Adrenal gland (tissue), 12 donors: ENCODE data around the gene SAMHD1. TPM values are rescaled to one million over a fixed set of nuclear protein-coding genes. Genes with fewer than 3 reads are reported as not detected.

Source experiments
- DNase-seq, 7 donors: peaks; one replicate each; pipeline ENCODE4 v3.0.0-alpha.2; 2019 to 2020
- H3K27ac ChIP-seq, 5 donors: fragments of 200-600 bp; sonication (generic) in 4 of 5; 1 replicate in 3 of 5; 2 replicates in 2 of 5; pipeline versions ENCODE4 v1.5.1 to v1.8.0; 2016 to 2020; ENCODE audit warnings: mild to moderate bottlenecking in 1 of 5
- H3K27me3 ChIP-seq: fragments of 200-600 bp; 2 replicates; pipeline ENCODE4 v1.8.0; 2021
- H3K36me3 ChIP-seq, 2 donors: fragments of 200-600 bp; replicated peaks in 1 of 2; 1 replicate in 1 of 2; 2 replicates in 1 of 2; pipeline versions ENCODE4 v1.5.1 to v1.8.0; 2018 to 2022
- H3K4me1 ChIP-seq, 2 donors: fragments of 200-600 bp; replicated peaks in 1 of 2; 1 replicate in 1 of 2; 2 replicates in 1 of 2; pipeline versions ENCODE4 v1.5.1 to v1.8.0; 2018 to 2021
- H3K4me3 ChIP-seq, 4 donors: fragments of 200-600 bp; sonication (generic) in 3 of 4; one replicate each; pipeline ENCODE4 v1.5.1; 2016 to 2018
- H3K9me3 ChIP-seq, 3 donors: fragments of 200-600 bp; sonication (generic) in 1 of 3; replicated peaks in 1 of 3; 1 replicate in 2 of 3; 2 replicates in 1 of 3; pipeline versions ENCODE4 v1.5.1 to v1.8.0; 2016 to 2021
- POLR2A ChIP-seq, 2 donors: fragments of 450-650 bp; IDR thresholded peaks; one replicate each; pipeline ENCODE4 v1.6.1; 2017; ENCODE audit warnings: antibody characterized with exemption in 2 of 2, mild to moderate bottlenecking in 2 of 2, moderate library complexity in 1 of 2
- WGBS, 4 donors: extraction: QIAGEN DNeasy Blood & Tissue Kit in 2 of 4; methylation state at CpG; one replicate each; pipeline versions ENCODE4 v1.1.5 to v1.1.7; 2013 to 2017; 5-methylcytosine and 5-hydroxymethylcytosine counted together
- intact Hi-C, 2 donors: fragments of 100-400 bp; cut with DNase I; formaldehyde crosslinking; loops; one replicate each; pipeline versions ENCODE4 v1.14.1 to v1.15.0; 2022 to 2023
- polyA plus RNA-seq, 3 donors: library from polyadenylated mRNA; stranded (reverse); fragments of 200-250 nt in 2 of 3; fragments of 350-450 nt in 1 of 3; fragmentation: Illumina TruSeq in 1 of 3; extraction: RNeasy Lipid Tissue Mini Kit (QIAGEN cat#74804) in 1 of 3; gene quantifications; one replicate each; pipeline ENCODE4 v1.2.3, GENCODE V29; 2013 to 2014
- total RNA-seq, 9 donors: library from RNA; depleted of rRNA in 4 of 9; stranded (reverse); fragments of >200 nt in 4 of 9; fragments of 120-200 nt in 1 of 9; fragmentation: NEBNext Ultra II Directional in 1 of 9; extraction: Animal tissue kit (Norgen Biotek cat#: 25700) in 1 of 9; gene quantifications; one replicate each; pipeline versions ENCODE4 v1.1.0 to v1.2.4, GENCODE V29; 2013 to 2023
- TF ChIP-seq, protein P1 (sequence below), 6 experiments: fragments of 450-650 bp in 4 of 6; fragments of 200-600 bp in 2 of 6; sonication (generic) in 1 of 6; IDR thresholded peaks; 1 replicate in 5 of 6; 2 replicates in 1 of 6; pipeline versions ENCODE4 v1.5.1 to v1.8.0; 2016 to 2021; ENCODE audit warnings: antibody characterized with exemption in 6 of 6, mild to moderate bottlenecking in 2 of 6, moderate library complexity in 1 of 6
- donor health status: healthy with polysubstance abuse.
- donor health status: Bipolar disorder and iron deficiency.
- donor health status: DM: yes; HTN: yes; CAD: no.
- donor health status: DM: no; HTN: no; CAD: no.
- donor health status: DM: no; HTN: no; CAD: no.
- donor health status: DM: yes; HTN: yes; CAD: no.

Gene SAMHD1
- total and polyA plus RNA-seq, 12 donors: 27.1 to 232 (median 92.1) TPM

DNA sequence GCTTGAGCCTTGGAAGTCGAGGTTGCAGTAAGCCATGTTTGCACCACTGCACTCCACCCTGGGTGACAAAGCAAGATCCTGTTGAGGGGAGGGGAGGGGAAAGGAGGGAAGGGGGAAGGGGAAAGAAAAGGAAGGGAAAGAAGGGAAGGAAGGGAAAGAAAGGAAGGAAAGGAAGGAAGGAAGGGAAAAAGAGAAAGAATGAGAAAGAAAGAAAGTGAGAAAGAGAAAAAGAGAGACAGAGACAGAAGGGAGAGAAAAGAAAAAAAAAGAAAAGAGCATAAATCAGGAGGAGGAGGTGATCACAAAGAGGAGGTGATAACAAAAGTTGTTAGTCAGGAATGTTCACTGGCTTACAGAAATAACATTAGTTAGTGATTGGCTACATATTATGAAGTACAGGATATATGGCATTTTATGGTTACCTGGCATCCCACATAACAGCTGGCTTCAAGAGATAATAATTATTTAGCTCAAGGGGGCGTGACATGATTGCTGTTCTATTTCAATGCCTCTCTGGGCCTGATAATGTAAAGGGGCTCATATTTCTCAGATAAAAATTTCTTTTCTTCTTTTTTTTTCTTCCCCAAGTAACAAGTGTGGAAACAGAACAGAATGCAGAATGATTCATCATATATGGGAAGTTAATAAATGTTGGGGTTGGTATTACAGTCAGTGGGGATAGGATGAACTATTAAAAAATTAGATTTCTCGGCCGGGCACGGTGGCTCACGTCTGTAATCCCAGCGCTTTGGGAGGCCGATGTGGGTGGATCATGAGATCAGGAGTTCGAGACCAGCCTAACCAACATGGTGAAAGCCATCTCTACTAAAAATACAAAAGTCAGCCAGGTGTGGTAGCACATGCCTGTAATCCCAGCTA is 27.1 kb downstream of the SAMHD1 start:
- Histone ChIP-seq H3K4me1 (peaks cover 0 to 4% of the 10 kb centered on the region in 2 donors), H3K36me3 (peaks cover 0 to 64% of the 10 kb centered on the region in 2 donors), H3K27ac (no peak overlapping the region), H3K9me3 (no peaks in the 10 kb centered on the region), H3K27me3 (no peaks in the 10 kb centered on the region), H3K4me3 (no peak overlapping the region)
- intact Hi-C loops: no loop called here
- peak in 1 of 7 donors; percentile 46 for DNase-seq
- 87 to 90% (median 88%) methylated on average over 9 of the region's 9 CpGs for WGBS, 4 donors
- no peak for TF ChIP-seq POLR2A (IDR thresholded peaks at IDR 0.05)
- TF ChIP-seq, protein P1, sequence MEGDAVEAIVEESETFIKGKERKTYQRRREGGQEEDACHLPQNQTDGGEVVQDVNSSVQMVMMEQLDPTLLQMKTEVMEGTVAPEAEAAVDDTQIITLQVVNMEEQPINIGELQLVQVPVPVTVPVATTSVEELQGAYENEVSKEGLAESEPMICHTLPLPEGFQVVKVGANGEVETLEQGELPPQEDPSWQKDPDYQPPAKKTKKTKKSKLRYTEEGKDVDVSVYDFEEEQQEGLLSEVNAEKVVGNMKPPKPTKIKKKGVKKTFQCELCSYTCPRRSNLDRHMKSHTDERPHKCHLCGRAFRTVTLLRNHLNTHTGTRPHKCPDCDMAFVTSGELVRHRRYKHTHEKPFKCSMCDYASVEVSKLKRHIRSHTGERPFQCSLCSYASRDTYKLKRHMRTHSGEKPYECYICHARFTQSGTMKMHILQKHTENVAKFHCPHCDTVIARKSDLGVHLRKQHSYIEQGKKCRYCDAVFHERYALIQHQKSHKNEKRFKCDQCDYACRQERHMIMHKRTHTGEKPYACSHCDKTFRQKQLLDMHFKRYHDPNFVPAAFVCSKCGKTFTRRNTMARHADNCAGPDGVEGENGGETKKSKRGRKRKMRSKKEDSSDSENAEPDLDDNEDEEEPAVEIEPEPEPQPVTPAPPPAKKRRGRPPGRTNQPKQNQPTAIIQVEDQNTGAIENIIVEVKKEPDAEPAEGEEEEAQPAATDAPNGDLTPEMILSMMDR (IDR thresholded peaks at IDR 0.05): no peak

- TF ChIP-seq, protein P1 (IDR thresholded peaks at IDR 0.05): no peak
- TF ChIP-seq POLR2A (IDR thresholded peaks at IDR 0.05): no peak
- Histone ChIP-seq H3K27me3 (no peaks in the 10 kb centered on the region), H3K4me3 (no peak overlapping the region), H3K27ac (no peak overlapping the region), H3K4me1 (no peaks in the 10 kb centered on the region), H3K36me3 (peaks cover 0 to 62% of the 10 kb centered on the region in 2 donors), H3K9me3 (no peaks in the 10 kb centered on the region)
- WGBS, 4 donors: 87 to 95% (median 92%) methylated on average over 7 to 8 of the region's 8 CpGs
- intact Hi-C loops: no loop called here
- no peak for DNase-seq
Observed at GRCh38 chr20:36920334-36920730, 31.2 kb downstream of the SAMHD1 start.

- WGBS, 4 donors: 0 to 9% (median 4%) methylated on average over 2 of the region's 2 CpGs
- Histone ChIP-seq H3K4me1 (no peaks in the 10 kb centered on the region), H3K36me3 (peaks cover 0 to 64% of the 10 kb centered on the region in 2 donors), H3K9me3 (no peaks in the 10 kb centered on the region), H3K27ac (no peak overlapping the region), H3K27me3 (no peaks in the 10 kb centered on the region), H3K4me3 (no peak overlapping the region)
- TF ChIP-seq POLR2A (IDR thresholded peaks at IDR 0.05): no peak
- TF ChIP-seq, protein P1 (IDR thresholded peaks at IDR 0.05): peak; percentile 83 to 92 (median 84)
- intact Hi-C loops: no loop called here
- peak in 3 of 7 donors; percentile 28 to 46 (median 39) for DNase-seq
Observed at GRCh38 chr20:36919715-36920333, 31.7 kb downstream of the SAMHD1 start.

DNA sequence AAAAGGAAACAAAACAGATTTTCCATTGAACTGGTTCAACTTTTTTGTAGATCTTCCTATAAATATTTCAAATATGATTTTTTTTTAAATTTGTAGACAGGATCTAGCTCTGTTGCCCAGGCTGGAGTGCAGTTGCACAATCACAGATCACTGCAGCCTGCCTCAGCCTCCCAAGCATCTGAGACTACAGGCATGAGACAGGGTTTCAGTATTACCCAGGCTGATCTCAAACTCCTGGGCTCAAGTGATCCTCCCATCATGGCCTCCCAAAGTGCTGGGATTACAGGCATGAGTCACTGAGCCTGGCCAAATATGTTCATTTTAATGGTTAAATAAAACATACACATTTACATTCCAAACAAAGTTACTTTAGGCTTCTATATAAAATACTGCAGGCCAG is 33.6 kb downstream of the SAMHD1 start:
- Histone ChIP-seq H3K4me3 (no peak overlapping the region), H3K27ac (no peak overlapping the region), H3K9me3 (no peaks in the 10 kb centered on the region), H3K27me3 (no peaks in the 10 kb centered on the region), H3K36me3 (peaks cover 0 to 73% of the 10 kb centered on the region in 2 donors), H3K4me1 (no peaks in the 10 kb centered on the region)
- DNase-seq: no peak
- TF ChIP-seq, protein P1 (IDR thresholded peaks at IDR 0.05): no peak
- no peak for TF ChIP-seq POLR2A (IDR thresholded peaks at IDR 0.05)
- intact Hi-C loops: no loop called here
